Measurements from ENCODE around the gene TMEM161A.

Gene TMEM161A

DNA sequence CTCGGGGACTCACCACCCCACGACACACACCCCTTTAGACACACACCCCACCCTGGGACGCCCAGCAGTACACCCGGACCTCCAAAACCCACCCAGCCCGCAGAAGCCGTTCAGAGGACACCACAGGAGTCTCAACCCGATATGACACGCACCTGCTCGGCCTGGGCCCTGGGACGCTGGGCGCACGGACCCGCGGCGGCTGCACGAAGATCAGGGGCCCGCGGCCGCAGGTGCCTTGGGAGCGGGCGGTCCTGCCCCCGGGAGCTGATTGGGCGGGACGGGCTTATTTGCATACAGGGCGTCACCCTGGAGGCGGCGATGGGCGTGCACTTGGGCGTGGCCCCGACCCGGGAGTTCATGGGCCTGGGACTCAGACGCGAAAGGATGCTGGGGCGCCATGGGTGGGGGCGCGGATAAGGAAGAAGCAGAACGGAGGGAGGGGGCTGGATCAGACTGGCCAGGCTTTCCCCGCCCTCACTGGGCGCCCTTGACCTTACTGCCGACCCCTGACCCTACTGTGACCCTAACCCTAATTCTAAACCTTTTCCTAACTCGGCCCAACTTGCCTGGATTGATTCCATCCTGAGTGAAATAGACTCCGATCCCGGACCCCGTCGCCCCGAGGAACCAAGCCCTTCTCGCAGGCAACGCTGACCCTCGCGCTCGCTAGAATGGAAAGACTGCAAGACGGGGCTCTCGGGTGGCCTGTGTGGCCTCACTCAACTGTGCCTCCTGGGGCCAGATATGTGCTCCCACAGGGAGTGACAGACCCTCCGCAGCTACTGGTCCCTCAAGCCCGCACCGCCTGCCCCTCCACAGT is 32.0 kb upstream of the TMEM161A start, which contains the start of gene MEF2B:
Gene MEF2B (minus strand): TSS at position 211 of the 820 bp plus-strand sequence. CDS start 19,528 bp downstream, outside the sequence.
- no peaks in the 10 kb centered on the region for H3K36me3 ChIP-seq (ENCODE audit: insufficient read depth, low read length)
- no peaks in the 10 kb centered on the region for H3K9me3 ChIP-seq (ENCODE audit: low read length)
- no peak within 1 kb of the TSS for H3K9ac ChIP-seq (ENCODE audit: low read length)
- H3K4me3 ChIP-seq (ENCODE audit: low read depth in 1 of 2, low read length in 2 of 2): peak within 1 kb of the TSS in 1 of 2 donors; percentile 32
- H3K4me1 ChIP-seq (ENCODE audit: insufficient read depth, low read length): peaks cover 7% of the 10 kb centered on the region
- H3K27ac ChIP-seq (ENCODE audit: low read depth, low read length): no peak within 1 kb of the TSS
- peaks cover 0 to 13% of the 10 kb centered on the region in 2 donors for H3K27me3 ChIP-seq (ENCODE audit: control insufficient read depth in 1 of 2, insufficient read depth in 2 of 2, low read length in 2 of 2)

DNA sequence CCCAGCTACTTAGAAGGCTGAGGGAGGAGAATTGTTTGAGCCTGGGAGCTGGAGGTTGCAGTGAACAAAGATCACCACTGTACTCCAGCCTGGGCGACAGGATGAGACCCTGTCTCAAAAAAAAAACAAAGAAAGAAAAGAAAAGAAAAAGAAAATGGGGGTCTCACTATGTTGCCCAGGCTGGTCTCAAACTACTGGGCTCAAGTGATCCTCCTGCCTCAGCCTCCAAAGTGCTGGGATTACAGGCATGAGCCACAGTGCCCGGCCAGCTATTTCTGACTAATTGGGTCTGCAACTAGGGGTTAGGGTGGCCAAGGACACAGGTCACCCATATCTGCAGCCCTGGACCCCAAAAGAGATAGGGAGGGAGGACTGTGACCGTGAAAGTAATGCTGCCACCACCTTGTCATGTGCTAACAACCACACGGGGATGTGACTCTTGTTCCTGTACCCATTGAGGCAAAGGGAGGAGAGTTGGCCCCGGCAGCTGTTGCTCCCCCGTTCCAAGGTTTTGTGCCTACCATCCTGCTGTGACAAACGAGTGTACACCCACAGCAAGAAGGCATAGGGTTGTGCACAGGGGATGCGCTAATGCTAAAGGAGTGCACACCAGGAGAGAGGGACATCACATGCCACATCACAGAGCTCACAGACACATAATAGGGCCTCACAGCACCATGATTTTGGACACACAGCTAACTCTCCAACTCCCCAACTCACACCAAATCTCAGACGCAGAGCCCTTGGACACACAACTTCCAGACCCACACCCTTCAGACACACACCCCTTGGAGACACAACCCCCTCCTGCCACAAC is 31.2 kb upstream of the TMEM161A start:
- no peak overlapping the region for H3K27ac ChIP-seq (ENCODE audit: low read depth, low read length)
- H3K9ac ChIP-seq (ENCODE audit: low read length): no peak overlapping the region
- no peaks in the 10 kb centered on the region for H3K9me3 ChIP-seq (ENCODE audit: low read length)
- peak overlapping the region in 1 of 2 donors; percentile 32 for H3K4me3 ChIP-seq (ENCODE audit: low read depth in 1 of 2, low read length in 2 of 2)
- peaks cover 7% of the 10 kb centered on the region for H3K4me1 ChIP-seq (ENCODE audit: insufficient read depth, low read length)
- no peaks in the 10 kb centered on the region for H3K36me3 ChIP-seq (ENCODE audit: insufficient read depth, low read length)
- H3K27me3 ChIP-seq (ENCODE audit: control insufficient read depth in 1 of 2, insufficient read depth in 2 of 2, low read length in 2 of 2): peaks cover 0 to 13% of the 10 kb centered on the region in 2 donors

DNA sequence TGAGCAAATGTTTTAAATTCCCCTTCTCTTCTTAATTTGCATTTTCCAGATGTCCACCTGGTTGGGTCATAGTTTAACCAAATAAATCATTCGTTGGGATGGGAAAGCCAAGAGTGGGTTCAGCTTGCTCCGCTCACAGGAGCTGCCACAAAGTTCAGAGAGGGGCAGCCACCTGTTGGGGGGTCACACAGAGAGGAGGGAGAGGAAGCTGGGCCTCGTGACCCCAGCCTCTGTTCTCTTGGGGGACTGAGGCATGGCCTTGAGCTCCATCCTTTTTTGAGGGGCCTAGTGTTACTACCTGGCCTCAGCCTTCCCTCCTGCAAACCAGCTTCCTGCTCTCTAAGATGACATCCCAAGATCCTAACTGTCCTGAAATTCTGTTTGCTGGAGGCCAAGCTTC is 29.3 kb upstream of the TMEM161A start:
- Histone ChIP-seq H3K9ac (ENCODE audit: low read length) (no peak overlapping the region), H3K4me3 (ENCODE audit: low read depth in 1 of 2, low read length in 2 of 2) (no peak overlapping the region), H3K27me3 (ENCODE audit: control insufficient read depth in 1 of 2, insufficient read depth in 2 of 2, low read length in 2 of 2) (peaks cover 0 to 13% of the 10 kb centered on the region in 2 donors), H3K27ac (ENCODE audit: low read depth, low read length) (no peak overlapping the region), H3K9me3 (ENCODE audit: low read length) (no peaks in the 10 kb centered on the region), H3K4me1 (ENCODE audit: insufficient read depth, low read length) (peaks cover 7% of the 10 kb centered on the region), H3K36me3 (ENCODE audit: insufficient read depth, low read length) (no peaks in the 10 kb centered on the region)

DNA sequence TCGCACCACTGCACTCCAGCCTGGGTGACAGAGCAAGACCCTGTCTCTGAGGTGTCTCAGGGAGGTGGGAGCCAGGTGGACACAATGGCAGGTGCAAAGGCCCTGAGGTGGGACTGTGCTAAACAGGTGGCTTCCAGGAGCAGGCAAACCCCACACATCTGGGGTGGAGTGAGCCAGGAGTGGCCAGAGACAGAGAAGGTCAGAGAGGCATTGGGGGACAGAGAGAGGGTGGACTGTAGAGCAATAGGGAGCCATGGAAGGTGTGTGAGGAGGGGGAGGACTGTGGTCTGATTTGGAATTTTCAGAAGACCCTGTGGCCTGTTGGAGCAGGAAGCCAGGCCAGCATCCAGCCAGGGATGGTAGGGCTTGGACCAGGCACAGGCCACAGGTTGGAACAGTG is 27.1 kb upstream of the TMEM161A start:
- Histone ChIP-seq H3K9me3 (ENCODE audit: low read length) (no peaks in the 10 kb centered on the region), H3K36me3 (ENCODE audit: insufficient read depth, low read length) (no peaks in the 10 kb centered on the region), H3K27ac (ENCODE audit: low read depth, low read length) (no peak overlapping the region), H3K4me1 (ENCODE audit: insufficient read depth, low read length) (peaks cover 7% of the 10 kb centered on the region), H3K9ac (ENCODE audit: low read length) (no peak overlapping the region), H3K27me3 (ENCODE audit: control insufficient read depth in 1 of 2, insufficient read depth in 2 of 2, low read length in 2 of 2) (peaks cover 0 to 9% of the 10 kb centered on the region in 2 donors), H3K4me3 (ENCODE audit: low read depth in 1 of 2, low read length in 2 of 2) (no peak overlapping the region)

DNA sequence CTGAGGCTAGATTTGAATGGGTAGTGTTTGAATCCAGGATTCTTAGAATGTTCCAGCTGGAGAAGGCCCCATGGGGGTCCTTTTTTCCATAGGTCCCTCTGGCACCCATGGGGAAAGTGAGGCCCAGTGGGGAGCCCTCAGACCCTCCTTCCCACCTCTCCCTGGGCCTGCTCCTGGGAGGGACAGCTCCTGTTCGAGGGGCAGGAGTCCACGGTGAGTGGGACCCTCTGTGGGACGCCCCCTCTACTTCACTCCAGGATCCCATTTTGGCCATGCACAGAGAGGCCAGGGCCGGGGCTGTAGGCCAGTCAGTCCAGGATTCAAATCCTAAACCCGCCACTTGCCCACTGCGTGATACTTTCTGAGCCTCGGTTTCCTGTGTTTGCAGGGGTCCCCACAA is 24.2 kb upstream of the TMEM161A start:
- Histone ChIP-seq H3K9me3 (ENCODE audit: low read length) (no peaks in the 10 kb centered on the region), H3K4me1 (ENCODE audit: insufficient read depth, low read length) (no peaks in the 10 kb centered on the region), H3K27me3 (ENCODE audit: control insufficient read depth in 1 of 2, insufficient read depth in 2 of 2, low read length in 2 of 2) (peaks cover 0 to 3% of the 10 kb centered on the region in 2 donors), H3K36me3 (ENCODE audit: insufficient read depth, low read length) (no peaks in the 10 kb centered on the region), H3K27ac (ENCODE audit: low read depth, low read length) (no peak overlapping the region), H3K9ac (ENCODE audit: low read length) (no peak overlapping the region), H3K4me3 (ENCODE audit: low read depth in 1 of 2, low read length in 2 of 2) (no peak overlapping the region)

DNA sequence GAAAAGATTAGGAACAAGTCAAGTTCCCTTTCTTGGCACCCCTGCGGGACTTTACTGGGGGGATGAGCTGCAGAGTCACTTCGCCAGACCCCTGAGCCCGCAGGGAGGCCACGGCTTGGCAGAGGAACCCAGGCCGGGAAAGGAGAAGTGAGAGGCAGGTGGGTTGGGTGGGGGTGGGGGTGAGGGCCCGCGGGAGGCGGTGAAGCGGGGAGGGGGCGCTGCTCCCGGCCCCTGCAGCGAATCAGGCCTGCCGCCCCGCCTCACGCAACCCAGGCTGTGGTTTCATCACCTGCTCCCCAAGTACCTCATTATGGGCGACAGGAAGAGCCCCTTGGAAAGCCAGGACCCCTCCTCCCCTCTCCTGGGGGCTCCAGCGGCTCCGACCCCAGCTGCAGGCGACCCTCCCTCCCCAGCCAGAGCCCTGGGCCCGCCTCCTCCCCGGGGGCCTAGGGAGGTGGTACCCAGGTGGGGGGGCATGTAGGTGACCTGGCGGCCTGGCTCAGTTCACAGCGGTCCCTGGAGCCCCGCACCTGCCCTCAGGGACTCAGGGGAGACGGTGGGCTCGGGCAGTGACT is 22.3 kb upstream of the TMEM161A start:
- Histone ChIP-seq H3K27ac (ENCODE audit: low read depth, low read length) (no peak overlapping the region), H3K9ac (ENCODE audit: low read length) (no peak overlapping the region), H3K4me1 (ENCODE audit: insufficient read depth, low read length) (no peaks in the 10 kb centered on the region), H3K4me3 (ENCODE audit: low read depth in 1 of 2, low read length in 2 of 2) (no peak overlapping the region), H3K9me3 (ENCODE audit: low read length) (no peaks in the 10 kb centered on the region), H3K27me3 (ENCODE audit: control insufficient read depth in 1 of 2, insufficient read depth in 2 of 2, low read length in 2 of 2) (peaks cover 0 to 2% of the 10 kb centered on the region in 2 donors), H3K36me3 (ENCODE audit: insufficient read depth, low read length) (no peaks in the 10 kb centered on the region)

DNA sequence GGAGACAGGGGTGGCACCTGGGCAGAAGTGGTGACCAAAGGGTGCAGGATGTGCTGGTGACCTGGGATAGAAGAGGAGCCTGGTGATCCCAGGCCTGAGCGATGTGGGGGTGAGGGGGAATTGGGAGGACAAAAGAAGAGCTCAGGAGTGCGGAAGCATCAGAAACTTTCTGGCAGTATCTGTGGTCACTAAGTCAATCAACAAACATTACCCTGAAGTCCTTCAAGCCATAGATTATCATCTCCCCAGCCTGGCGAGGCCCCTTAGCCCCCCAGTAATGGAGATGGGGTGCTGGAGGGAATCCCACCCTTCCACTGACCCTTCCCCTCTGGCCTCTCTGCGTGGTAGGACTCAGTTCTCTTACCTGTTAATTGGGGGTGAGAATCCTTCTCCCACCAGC is 21.3 kb upstream of the TMEM161A start:
- H3K36me3 ChIP-seq (ENCODE audit: insufficient read depth, low read length): no peaks in the 10 kb centered on the region
- H3K27ac ChIP-seq (ENCODE audit: low read depth, low read length): no peak overlapping the region
- no peaks in the 10 kb centered on the region for H3K9me3 ChIP-seq (ENCODE audit: low read length)
- H3K9ac ChIP-seq (ENCODE audit: low read length): no peak overlapping the region
- H3K27me3 ChIP-seq (ENCODE audit: control insufficient read depth in 1 of 2, insufficient read depth in 2 of 2, low read length in 2 of 2): no peaks in the 10 kb centered on the region
- H3K4me1 ChIP-seq (ENCODE audit: insufficient read depth, low read length): no peaks in the 10 kb centered on the region
- no peak overlapping the region for H3K4me3 ChIP-seq (ENCODE audit: low read depth in 1 of 2, low read length in 2 of 2)

DNA sequence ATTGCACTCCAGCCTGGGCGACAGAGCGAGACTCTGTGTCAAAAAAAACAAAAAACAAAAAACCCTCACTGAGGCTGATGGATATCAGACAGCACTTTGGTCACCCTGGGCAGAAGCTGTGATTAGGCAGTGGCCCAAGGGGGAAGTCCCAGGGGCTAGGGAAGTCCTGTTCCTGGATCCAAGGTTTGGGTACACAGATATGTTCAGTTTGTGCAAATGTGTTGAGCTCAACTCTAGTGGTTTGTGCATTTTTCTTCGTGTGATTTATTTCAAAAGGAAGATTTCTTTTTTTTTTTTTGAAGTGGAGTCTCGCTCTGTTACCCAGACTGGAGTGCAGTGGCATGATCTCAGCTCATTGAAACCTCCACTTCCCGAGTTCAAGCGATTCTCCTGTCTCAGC is 19.5 kb upstream of the TMEM161A start:
- no peaks in the 10 kb centered on the region for H3K27me3 ChIP-seq (ENCODE audit: control insufficient read depth in 1 of 2, insufficient read depth in 2 of 2, low read length in 2 of 2)

DNA sequence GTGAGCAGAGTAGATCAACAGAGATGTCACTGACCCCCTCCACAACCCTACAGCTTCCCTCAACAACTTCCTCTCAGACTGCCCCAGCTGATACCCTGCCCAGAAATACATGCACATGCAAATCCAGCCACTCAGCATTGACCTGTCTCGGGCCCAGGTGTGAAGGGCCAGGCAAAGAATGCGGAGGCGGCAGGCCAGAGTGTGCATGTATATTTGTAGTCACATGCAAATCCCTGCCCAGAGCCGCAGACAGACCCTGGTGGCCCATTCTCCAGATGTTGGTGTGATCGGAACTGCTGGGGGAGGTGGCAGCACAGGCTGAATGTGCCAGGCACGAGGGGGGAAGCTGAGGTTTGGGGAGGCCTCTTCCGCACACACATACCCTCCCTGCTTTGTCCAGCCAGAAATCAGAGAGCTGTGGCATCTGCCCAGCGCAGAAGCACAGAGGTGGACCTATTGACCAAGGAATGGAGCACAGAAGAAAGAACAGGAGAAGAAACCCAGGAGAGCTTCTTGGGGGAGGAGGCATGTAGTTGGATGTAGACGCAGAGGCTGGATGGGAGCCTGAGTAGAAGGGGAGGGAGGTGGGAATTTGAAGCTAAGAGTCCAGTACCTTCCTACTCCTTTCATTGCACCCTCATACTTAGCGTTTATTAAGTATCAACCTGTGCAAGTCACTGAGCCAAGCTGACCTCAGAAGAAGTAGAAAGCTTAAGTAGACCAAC is 17.4 kb upstream of the TMEM161A start:
- H3K36me3 ChIP-seq (ENCODE audit: insufficient read depth, low read length): no peaks in the 10 kb centered on the region
- no peak overlapping the region for H3K9ac ChIP-seq (ENCODE audit: low read length)
- H3K4me3 ChIP-seq (ENCODE audit: low read depth in 1 of 2, low read length in 2 of 2): no peak overlapping the region
- no peaks in the 10 kb centered on the region for H3K4me1 ChIP-seq (ENCODE audit: insufficient read depth, low read length)
- H3K27me3 ChIP-seq (ENCODE audit: control insufficient read depth in 1 of 2, insufficient read depth in 2 of 2, low read length in 2 of 2): no peaks in the 10 kb centered on the region
- H3K9me3 ChIP-seq (ENCODE audit: low read length): no peaks in the 10 kb centered on the region
- no peak overlapping the region for H3K27ac ChIP-seq (ENCODE audit: low read depth, low read length)

More for the DNA sequence above, 19.5 kb upstream of the TMEM161A start:
- H3K36me3 ChIP-seq (ENCODE audit: insufficient read depth, low read length): no peaks in the 10 kb centered on the region
- no peak overlapping the region for H3K9ac ChIP-seq (ENCODE audit: low read length)
- H3K4me1 ChIP-seq (ENCODE audit: insufficient read depth, low read length): no peaks in the 10 kb centered on the region
- no peaks in the 10 kb centered on the region for H3K9me3 ChIP-seq (ENCODE audit: low read length)
- no peak overlapping the region for H3K27ac ChIP-seq (ENCODE audit: low read depth, low read length)
- no peak overlapping the region for H3K4me3 ChIP-seq (ENCODE audit: low read depth in 1 of 2, low read length in 2 of 2)

DNA sequence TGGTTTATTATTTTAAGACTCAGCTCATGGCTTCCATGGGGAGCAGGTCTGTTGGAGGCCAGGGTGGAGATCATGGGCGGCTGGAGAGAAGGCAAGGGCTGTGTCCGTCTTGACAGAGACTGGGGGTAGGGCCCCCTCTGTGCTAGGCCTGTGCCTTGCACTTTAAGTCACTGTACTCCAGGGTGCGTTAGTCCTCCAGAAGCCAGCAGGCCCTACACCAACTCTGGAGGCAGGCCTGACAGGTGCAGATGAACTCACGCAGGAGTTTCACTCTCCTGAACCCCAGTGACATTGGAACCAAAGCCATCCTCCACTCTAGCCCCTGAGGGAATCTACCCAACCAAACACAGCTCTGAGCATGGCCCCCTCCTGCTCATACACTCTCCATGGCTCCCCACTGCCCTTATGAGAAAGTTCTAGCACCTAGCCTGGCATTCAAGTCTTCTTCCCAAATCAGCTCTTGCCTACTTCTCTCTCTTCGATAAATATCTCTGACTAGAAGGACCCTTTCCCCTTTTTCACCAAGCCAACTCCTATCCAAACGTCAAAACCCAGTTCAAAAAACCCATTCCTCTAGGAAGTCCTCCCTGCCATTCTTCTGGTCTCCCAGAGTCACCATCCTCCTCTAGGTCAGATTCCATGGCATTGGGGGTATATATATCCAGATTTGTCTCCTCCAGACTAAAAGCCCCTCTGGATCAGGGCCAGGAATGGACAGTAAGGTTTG is 16.7 kb upstream of the TMEM161A start:
- Histone ChIP-seq H3K27ac (ENCODE audit: low read depth, low read length) (no peak overlapping the region), H3K9me3 (ENCODE audit: low read length) (no peaks in the 10 kb centered on the region), H3K4me1 (ENCODE audit: insufficient read depth, low read length) (no peaks in the 10 kb centered on the region), H3K9ac (ENCODE audit: low read length) (no peak overlapping the region), H3K36me3 (ENCODE audit: insufficient read depth, low read length) (no peaks in the 10 kb centered on the region), H3K27me3 (ENCODE audit: control insufficient read depth in 1 of 2, insufficient read depth in 2 of 2, low read length in 2 of 2) (no peaks in the 10 kb centered on the region), H3K4me3 (ENCODE audit: low read depth in 1 of 2, low read length in 2 of 2) (no peak overlapping the region)

All from muscle layer of colon (tissue), 2 donors.